Uterus (tissue), 2 donors: ENCODE measurements around the gene NRDE2.

Source experiments
- POLR2A ChIP-seq, 2 donors: fragments of 450-650 bp; IDR thresholded peaks; one replicate each; pipeline ENCODE4 v1.6.1; 2016; ENCODE audit warnings: antibody characterized with exemption in 2 of 2, mild to moderate bottlenecking in 1 of 2, moderate library complexity in 1 of 2
- TF ChIP-seq, protein P1 (sequence below), 4 experiments: fragments of 200-600 bp in 2 of 4; fragments of 450-650 bp in 2 of 4; sonication (generic) in 2 of 4; IDR thresholded peaks; one replicate each; pipeline ENCODE4 v1.5.1; 2016 to 2019; ENCODE audit warnings: antibody characterized with exemption in 4 of 4, mild to moderate bottlenecking in 2 of 4, moderate library complexity in 1 of 4

DNA sequence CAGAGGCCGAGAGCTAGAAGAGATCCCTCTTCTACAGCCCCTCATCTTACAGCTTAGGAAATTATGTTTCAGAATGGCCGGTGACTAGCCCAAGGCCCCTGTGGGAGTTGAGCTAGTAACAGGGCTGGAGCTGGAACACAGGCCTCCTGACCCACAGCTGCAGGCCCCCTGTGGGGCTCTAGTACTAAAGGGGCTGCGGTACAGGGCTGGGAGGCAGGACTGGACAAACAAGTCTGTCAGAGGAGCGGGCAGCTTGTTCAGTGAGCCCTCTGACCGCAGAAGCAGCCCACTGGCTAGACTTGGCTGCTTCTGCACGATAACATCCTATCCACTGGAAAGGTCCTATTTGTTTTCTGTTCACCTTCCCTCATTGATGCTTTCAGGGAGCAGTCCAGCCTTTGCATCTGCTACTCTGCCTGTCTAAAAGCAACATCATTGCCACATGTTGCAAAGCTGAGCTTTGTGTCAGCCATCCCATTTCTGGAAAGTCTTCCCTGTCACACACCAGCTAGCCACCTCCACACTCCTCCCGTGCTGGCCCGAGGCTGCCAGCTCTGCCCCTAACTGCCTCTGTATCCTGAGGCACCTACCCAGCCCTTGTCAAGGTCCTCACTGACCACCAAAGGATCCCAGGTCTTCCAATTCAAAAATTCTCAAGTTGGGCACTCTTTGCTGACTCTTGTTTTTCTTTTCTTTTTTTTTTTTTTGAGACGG lies 65.1 kb downstream of the NRDE2 start:
- TF ChIP-seq, protein P1, sequence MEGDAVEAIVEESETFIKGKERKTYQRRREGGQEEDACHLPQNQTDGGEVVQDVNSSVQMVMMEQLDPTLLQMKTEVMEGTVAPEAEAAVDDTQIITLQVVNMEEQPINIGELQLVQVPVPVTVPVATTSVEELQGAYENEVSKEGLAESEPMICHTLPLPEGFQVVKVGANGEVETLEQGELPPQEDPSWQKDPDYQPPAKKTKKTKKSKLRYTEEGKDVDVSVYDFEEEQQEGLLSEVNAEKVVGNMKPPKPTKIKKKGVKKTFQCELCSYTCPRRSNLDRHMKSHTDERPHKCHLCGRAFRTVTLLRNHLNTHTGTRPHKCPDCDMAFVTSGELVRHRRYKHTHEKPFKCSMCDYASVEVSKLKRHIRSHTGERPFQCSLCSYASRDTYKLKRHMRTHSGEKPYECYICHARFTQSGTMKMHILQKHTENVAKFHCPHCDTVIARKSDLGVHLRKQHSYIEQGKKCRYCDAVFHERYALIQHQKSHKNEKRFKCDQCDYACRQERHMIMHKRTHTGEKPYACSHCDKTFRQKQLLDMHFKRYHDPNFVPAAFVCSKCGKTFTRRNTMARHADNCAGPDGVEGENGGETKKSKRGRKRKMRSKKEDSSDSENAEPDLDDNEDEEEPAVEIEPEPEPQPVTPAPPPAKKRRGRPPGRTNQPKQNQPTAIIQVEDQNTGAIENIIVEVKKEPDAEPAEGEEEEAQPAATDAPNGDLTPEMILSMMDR (IDR thresholded peaks at IDR 0.05), result no peak
- TF ChIP-seq POLR2A (IDR thresholded peaks at IDR 0.05), result no peak
